ENCODE measurements around the gene OPN1LW. TPM values are rescaled to one million over a fixed set of nuclear protein-coding genes. Genes with fewer than 3 reads are reported as not detected.
A peak's percentile ranks its signal among the peaks of the same experiment; 100 is the strongest.

OPN1LW gene
- total RNA-seq, 4 donors from 2014 or later, result not detected

DNA sequence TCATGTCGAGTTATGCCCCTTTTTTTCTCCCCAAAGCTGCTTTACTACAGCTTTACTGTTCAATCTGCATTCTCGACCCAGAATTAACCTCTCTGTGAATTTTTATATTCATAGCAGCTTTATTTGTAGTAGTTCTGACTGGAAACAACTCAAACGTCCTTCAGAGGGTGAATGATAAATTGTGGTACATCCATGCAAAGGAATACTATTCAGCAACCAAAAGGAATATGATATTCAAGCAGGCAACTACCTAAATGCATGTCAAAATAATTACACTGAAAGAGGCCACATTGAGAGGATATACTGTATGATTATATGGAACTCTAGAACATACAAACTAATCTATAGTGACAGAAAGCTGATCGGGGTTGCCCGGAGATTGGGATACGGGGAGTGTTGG lies 26.5 kb upstream of the OPN1LW start:
- DNase-seq (ENCODE audit: low spot score in 2 of 2), result no peak
- intact Hi-C loops (cut with DNase I; ENCODE audit: low total_unique reads), result no loop called here
- no peak overlapping the region for H3K4me3 ChIP-seq (ENCODE audit: low read depth, poor library complexity, severe bottlenecking)
- no peak for TF ChIP-seq POLR2A (IDR thresholded peaks at IDR 0.05)
- TF ChIP-seq, protein P1, sequence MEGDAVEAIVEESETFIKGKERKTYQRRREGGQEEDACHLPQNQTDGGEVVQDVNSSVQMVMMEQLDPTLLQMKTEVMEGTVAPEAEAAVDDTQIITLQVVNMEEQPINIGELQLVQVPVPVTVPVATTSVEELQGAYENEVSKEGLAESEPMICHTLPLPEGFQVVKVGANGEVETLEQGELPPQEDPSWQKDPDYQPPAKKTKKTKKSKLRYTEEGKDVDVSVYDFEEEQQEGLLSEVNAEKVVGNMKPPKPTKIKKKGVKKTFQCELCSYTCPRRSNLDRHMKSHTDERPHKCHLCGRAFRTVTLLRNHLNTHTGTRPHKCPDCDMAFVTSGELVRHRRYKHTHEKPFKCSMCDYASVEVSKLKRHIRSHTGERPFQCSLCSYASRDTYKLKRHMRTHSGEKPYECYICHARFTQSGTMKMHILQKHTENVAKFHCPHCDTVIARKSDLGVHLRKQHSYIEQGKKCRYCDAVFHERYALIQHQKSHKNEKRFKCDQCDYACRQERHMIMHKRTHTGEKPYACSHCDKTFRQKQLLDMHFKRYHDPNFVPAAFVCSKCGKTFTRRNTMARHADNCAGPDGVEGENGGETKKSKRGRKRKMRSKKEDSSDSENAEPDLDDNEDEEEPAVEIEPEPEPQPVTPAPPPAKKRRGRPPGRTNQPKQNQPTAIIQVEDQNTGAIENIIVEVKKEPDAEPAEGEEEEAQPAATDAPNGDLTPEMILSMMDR (IDR thresholded peaks at IDR 0.05), result no peak
- WGBS, 2 donors, result 69 to 77% methylated on average over 6 of the region's 6 CpGs

DNA sequence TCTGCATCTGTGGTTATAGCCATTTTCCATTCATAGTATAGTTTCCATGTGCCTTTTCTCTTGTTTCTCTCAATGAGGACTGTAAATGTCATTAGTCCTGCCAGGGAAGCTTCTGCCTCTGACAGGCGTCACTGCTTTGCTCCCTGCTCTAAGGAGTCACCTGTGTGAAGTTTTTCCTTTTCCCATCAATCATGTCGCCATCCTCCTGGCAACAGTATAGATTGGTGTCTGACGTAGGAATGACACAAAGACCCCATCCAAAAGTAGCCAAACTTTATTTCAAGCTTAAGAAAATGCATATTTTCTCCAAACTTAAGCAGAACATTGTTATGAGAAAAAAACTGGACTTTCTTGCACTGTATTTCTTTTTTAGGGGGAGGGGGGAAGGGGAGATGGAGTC lies 23.5 kb upstream of the OPN1LW start:
- no peak for TF ChIP-seq POLR2A (IDR thresholded peaks at IDR 0.05)
- TF ChIP-seq, protein P1 (IDR thresholded peaks at IDR 0.05), result no peak
- DNase-seq (ENCODE audit: low spot score in 2 of 2), result peak in 1 of 2 donors; percentile 14
- 91 to 94% methylated on average over 3 of the region's 3 CpGs for WGBS, 2 donors
- H3K4me3 ChIP-seq (ENCODE audit: low read depth, poor library complexity, severe bottlenecking), result no peak overlapping the region
- intact Hi-C loops (cut with DNase I; ENCODE audit: low total_unique reads), result no loop called here

DNA sequence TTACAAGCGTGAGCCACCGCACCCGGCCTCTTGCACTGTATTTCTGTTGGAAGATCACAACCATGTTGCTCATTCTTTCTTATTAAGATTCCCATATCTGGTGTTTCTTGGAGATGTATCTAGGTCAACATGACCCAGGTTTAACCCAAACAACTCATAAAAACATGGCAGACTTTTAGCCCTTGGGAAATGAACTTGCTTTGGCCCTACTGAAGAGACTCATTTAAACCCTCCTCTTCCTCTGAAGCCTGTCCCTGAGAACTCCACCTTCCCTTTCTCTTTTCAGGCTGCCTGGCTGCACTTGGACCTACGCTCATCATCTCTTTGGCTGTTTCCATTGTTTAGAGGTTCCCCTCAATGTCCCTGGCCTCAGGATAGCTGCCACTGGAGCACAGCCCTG lies 22.8 kb upstream of the OPN1LW start:
- TF ChIP-seq POLR2A (IDR thresholded peaks at IDR 0.05), result no peak
- TF ChIP-seq, protein P1 (IDR thresholded peaks at IDR 0.05), result no peak
- intact Hi-C loops (cut with DNase I; ENCODE audit: low total_unique reads), result no loop called here
- WGBS, 2 donors, result 73 to 84% methylated on average over 4 of the region's 4 CpGs
- DNase-seq (ENCODE audit: low spot score in 2 of 2), result no peak
- H3K4me3 ChIP-seq (ENCODE audit: low read depth, poor library complexity, severe bottlenecking), result no peak overlapping the region

DNA sequence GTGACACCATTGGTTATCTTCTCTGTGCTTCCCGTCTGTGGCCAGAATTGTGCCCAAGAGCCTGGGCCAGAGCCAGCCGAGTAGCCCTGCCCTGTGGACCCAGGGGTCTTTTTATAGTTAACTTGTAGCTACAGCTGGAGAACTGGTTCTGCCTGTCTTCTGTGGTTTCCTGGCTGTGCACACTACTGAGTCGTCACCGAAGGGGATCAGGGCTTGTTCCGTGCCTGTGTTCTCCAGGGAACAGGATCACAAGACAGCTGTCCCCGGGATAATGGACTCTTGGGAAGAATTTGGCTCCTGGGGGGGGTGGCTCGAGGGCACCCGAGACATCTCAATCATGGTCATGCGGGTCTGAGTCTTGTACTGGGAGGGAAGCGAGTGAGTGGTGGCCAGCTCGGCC lies 22.1 kb upstream of the OPN1LW start:
- TF ChIP-seq, protein P1 (IDR thresholded peaks at IDR 0.05), result no peak
- TF ChIP-seq POLR2A (IDR thresholded peaks at IDR 0.05), result no peak
- 56 to 59% methylated on average over 8 to 11 of the region's 11 CpGs for WGBS, 2 donors
- peak in 1 of 2 donors; percentile 82 for DNase-seq (ENCODE audit: low spot score in 2 of 2)
- H3K4me3 ChIP-seq (ENCODE audit: low read depth, poor library complexity, severe bottlenecking), result no peak overlapping the region
- intact Hi-C loops (cut with DNase I; ENCODE audit: low total_unique reads), result no loop called here

DNA sequence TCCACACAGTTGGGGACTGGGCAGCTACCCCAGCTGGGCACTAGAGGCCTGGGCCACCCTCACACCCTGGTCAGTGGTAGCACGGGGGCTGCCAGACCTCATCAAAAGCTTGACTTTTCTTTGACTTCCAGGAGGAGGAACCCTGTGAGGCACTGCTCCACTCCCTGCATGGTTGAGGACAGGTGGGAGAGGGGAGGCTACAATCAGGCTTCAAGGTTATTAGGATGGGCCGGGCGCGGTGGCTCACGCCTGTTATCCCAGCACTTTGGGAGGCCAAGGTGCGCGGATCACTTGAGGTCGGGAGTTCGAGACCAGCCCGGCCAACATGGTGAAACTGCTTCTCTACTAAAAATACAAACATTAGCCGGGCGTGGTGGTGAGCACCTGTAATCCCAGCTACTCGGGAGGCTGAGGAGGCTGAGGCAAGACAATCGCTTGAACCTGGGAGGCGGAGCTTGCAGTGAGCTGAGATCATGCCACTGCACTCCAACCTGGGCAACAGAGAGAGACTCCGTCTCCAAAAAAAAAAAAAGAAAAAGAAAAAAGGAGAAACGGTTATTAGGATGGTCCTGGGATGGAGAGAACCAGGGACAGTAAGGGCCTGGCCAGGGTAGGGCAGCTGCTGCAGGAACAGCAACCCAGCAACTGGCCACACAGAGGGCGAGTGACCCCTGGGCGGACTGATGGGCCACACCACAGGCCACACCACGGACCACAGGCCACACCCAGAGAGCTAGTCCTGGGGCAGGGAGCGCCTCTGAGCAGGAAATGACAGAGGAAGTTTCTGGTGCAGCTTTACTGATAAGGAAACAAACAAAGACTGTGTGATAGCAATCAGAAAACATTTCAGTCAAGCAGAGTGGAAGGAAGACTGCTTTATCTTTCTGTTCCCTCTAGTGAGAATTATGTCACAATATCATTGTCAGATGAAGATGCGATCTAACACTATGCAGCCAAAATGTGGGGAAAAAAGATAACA lies 20.5 kb upstream of the OPN1LW start:
- TF ChIP-seq, protein P1 (IDR thresholded peaks at IDR 0.05), result no peak
- no peak for TF ChIP-seq POLR2A (IDR thresholded peaks at IDR 0.05)
- DNase-seq (ENCODE audit: low spot score in 2 of 2), result peak in 1 of 2 donors; percentile 83
- no peak overlapping the region for H3K4me3 ChIP-seq (ENCODE audit: low read depth, poor library complexity, severe bottlenecking)
- intact Hi-C loops (cut with DNase I; ENCODE audit: low total_unique reads), result no loop called here
- WGBS, 2 donors, result 81 to 87% methylated on average over 18 to 22 of the region's 22 CpGs
